Type B pancreatic cell (in vitro differentiated cells): Measurements from ENCODE around the gene GLRX3. TPM values are rescaled to one million over a fixed set of nuclear protein-coding genes. Genes with fewer than 3 reads are reported as not detected.

ENCODE experiments used
- DNase-seq: peaks from one replicate; pipeline ENCODE4 v3.0.0; 2021; ENCODE audit warnings: mixed read lengths; ENCODE audit not compliant: unreplicated experiment; ENCODE audit errors: extremely low spot score
- H3K27ac Mint-ChIP-seq: 2 replicates; pipeline ENCODE4 v1.8.0; 2021; ENCODE audit warnings: mild to moderate bottlenecking, mixed read lengths
- H3K27me3 Mint-ChIP-seq: 2 replicates; pipeline ENCODE4 v1.8.0; 2021; ENCODE audit warnings: mixed read lengths
- H3K36me3 Mint-ChIP-seq: 2 replicates; pipeline ENCODE4 v1.8.0; 2021; ENCODE audit warnings: mixed read lengths
- H3K4me1 Mint-ChIP-seq: one replicate; pipeline ENCODE4 v1.8.0; 2021; ENCODE audit warnings: mixed read lengths; ENCODE audit not compliant: unreplicated experiment
- H3K4me3 Mint-ChIP-seq: 2 replicates; pipeline ENCODE4 v1.8.0; 2021; ENCODE audit warnings: mild to moderate bottlenecking, mixed read lengths
- H3K9me3 Mint-ChIP-seq: 2 replicates; pipeline ENCODE4 v1.8.0; 2021; ENCODE audit warnings: mixed read lengths
- CTCF ChIP-seq: fragments of 200-600 bp; sonication (generic); conservative IDR thresholded peaks from 2 replicates; pipeline ENCODE4 v1.5.0; 2021; ENCODE audit warnings: antibody characterized with exemption, mild to moderate bottlenecking
- total RNA-seq: library from RNA; stranded (reverse); gene quantifications from 2 replicates; pipeline ENCODE4 v1.2.1, GENCODE V29; 2021; ENCODE audit warnings: low replicate concordance

The GLRX3 gene
- total RNA-seq, 1 donor from 2014 or later: 77.4 TPM

- no peaks in the 10 kb centered on the region for H3K9me3 Mint-ChIP-seq
- no peak for DNase-seq
- H3K36me3 Mint-ChIP-seq: peaks cover 10% of the 10 kb centered on the region
- H3K27ac Mint-ChIP-seq: no peak overlapping the region
- no peak for TF ChIP-seq CTCF
- H3K4me1 Mint-ChIP-seq: no peaks in the 10 kb centered on the region
- no peak overlapping the region for H3K4me3 Mint-ChIP-seq
- H3K27me3 Mint-ChIP-seq: no peaks in the 10 kb centered on the region
Observed at GRCh38 chr10:130185591-130185990, 49.4 kb downstream of the GLRX3 start.

GRCh38 chr10:130188195-130189175 is 52.3 kb downstream of the GLRX3 start:
- no peak for TF ChIP-seq CTCF
- Mint-ChIP-seq H3K9me3 (no peaks in the 10 kb centered on the region), H3K4me1 (no peaks in the 10 kb centered on the region), H3K27ac (no peak overlapping the region), H3K36me3 (peaks cover 7% of the 10 kb centered on the region), H3K27me3 (no peaks in the 10 kb centered on the region), H3K4me3 (peak overlapping the region; percentile 69)
- DNase-seq: no peak

GRCh38 chr10:130189608-130190054 is 53.4 kb downstream of the GLRX3 start:
- Mint-ChIP-seq H3K27me3 (no peaks in the 10 kb centered on the region), H3K4me1 (no peaks in the 10 kb centered on the region), H3K36me3 (peaks cover 4% of the 10 kb centered on the region), H3K9me3 (no peaks in the 10 kb centered on the region), H3K27ac (no peak overlapping the region), H3K4me3 (no peak overlapping the region)
- DNase-seq: no peak
- TF ChIP-seq CTCF: no peak

- Mint-ChIP-seq H3K9me3 (no peaks in the 10 kb centered on the region), H3K4me3 (no peak overlapping the region)
Observed at GRCh38 chr10:130190055-130190736, 54.0 kb downstream of the GLRX3 start.

GRCh38 chr10:130190737-130191115 is 54.5 kb downstream of the GLRX3 start:
- DNase-seq: no peak
- H3K27me3 Mint-ChIP-seq: no peaks in the 10 kb centered on the region
- no peak overlapping the region for H3K27ac Mint-ChIP-seq
- no peaks in the 10 kb centered on the region for H3K4me1 Mint-ChIP-seq
- H3K36me3 Mint-ChIP-seq: no peaks in the 10 kb centered on the region
- H3K9me3 Mint-ChIP-seq: no peaks in the 10 kb centered on the region
- TF ChIP-seq CTCF: no peak
- peak overlapping the region; percentile 35 for H3K4me3 Mint-ChIP-seq

More at GRCh38 chr10:130190055-130190736, 54.0 kb downstream of the GLRX3 start:
- H3K27ac Mint-ChIP-seq: no peak overlapping the region
- H3K4me1 Mint-ChIP-seq: no peaks in the 10 kb centered on the region
- no peaks in the 10 kb centered on the region for H3K27me3 Mint-ChIP-seq
- H3K36me3 Mint-ChIP-seq: peaks cover 2% of the 10 kb centered on the region
- DNase-seq: peak; percentile 97
- TF ChIP-seq CTCF: peak; percentile 100
